Stimulated activated CD8-positive, alpha-beta memory T cell treated with anti-CD3 and anti-CD28 coated beads, Interleukin-15, amount 100 ng/mL, for 24 hours (primary cell): ENCODE measurements around the gene CCT2.

Experiments
- DNase-seq: peaks from one replicate; pipeline ENCODE4 v3.0.0-alpha.2; 2020; ENCODE audit warnings: low read depth

CCT2 gene

DNA sequence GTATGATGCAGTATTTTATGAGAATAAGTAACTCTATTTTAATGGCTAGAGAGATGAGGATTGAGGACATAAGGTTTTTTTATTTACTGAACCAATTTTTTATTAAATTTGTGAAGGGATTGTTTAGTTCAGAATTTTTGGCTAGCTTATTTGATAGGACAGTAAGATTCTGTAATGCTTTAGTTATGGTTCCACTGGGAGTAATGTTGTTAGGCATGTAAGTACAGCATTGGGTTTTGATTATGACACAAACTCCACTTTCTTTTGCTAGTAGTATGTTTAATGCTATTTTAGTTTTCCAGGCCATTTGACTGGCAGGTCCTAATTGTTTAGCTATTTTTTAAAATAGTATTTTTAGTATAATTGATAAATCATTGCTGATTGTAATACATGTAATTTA, 59.3 kb downstream of the CCT2 start:
- no peak for DNase-seq

DNA sequence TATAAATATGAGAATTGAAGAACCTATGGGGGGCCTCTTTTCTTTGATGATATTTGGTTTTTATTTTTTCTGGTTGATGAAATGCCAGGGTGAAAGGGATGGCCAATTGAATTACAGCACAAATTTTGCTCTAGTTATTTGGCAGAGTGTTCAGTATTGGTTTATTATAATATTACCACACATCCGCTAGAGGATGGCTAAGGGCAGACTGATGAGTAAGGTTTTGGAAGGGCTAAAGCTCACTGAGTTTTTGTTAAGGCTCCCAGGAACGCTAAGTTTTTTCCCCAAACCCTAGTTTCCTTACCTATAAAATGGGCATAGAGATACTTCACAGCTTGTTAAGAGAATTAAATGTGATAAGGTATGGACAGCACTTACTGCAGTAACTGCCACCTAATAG, 59.8 kb downstream of the CCT2 start:
- DNase-seq, result no peak

DNA sequence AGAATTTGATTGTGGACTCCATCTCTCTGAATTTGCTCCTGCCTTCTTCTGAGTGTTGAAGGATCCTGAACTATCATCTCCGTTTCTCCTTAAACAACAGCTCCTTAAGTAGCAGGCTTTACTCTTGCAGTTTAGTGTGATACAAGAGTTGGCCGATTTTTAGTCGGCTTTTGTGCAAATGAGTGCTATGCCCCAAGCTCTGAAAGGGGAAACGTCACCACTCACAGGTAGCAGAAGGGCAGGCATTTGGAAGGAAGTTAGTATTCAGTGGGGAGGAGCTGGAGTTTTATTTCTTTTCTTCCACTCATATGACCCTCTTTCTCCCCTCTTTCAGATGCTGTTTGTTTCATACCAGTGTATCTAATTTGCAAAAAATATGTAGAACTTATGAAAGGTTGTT, 61.9 kb downstream of the CCT2 start:
- no peak for DNase-seq

DNA sequence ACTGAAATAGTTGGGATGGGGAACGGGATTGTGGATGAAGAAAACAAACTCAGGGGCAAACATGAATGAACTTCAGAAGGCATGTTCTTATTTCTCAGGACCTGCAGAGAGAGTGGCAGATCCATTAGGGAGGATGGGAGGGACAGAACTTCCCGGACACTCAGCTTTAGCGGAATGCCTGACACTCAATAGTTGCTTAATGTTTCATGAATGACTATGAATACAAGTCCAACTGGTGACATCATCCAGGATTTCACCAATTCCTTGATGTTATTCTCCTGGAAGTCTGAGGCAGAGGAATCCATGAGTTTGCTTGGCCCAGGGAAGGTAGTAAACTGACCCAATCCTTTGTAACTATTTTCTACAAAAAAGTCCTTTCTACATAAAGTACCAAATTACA, 63.2 kb downstream of the CCT2 start:
- no peak for DNase-seq

DNA sequence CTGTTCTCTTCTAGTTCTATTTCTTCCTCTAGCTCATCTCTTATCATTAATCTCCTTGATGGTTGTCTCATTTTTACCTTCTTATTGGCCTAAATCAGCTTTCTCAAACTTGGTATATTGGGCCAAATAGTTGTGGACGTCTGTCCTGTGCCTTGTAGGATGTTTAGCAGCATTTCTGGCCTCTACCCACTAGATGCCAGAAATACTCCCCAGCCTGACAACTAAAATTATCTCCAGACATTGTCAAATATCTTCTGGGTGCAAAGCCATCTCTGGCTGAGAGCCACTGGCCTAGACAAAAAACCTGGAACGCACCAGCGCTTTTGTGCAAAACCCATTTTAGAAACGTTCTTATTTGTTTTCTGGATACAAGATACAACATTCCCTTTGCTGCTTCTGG, 64.3 kb downstream of the CCT2 start:
- no peak for DNase-seq
